Astrocyte of the cerebellum (primary cell): Measurements from ENCODE around the gene NCAPD2.
"Not testable (repeated sequence)": the region's sequence is repeated elsewhere in the genome, so short reads cannot be mapped to it uniquely, and the experiment has no call there.

Source experiments
- DNase-seq: peaks from one replicate; pipeline ENCODE4 v3.0.0-alpha.2; 2011; ENCODE audit warnings: low read depth
- H3K4me3 ChIP-seq: 2 replicates; pipeline ENCODE4 v1.5.1; 2011; ENCODE audit warnings: mild to moderate bottlenecking, low read depth, low read length, moderate library complexity
- in situ Hi-C: cut with HindIII; loops from 2 replicates; pipeline ENCODE4 v1.10.0; 2017; ENCODE audit warnings: low sequenced_read_pairs
- TF ChIP-seq, protein P1 (sequence below): IDR thresholded peaks from 2 replicates; pipeline ENCODE4 v1.5.1; 2012; ENCODE audit warnings: low read length, low read depth, moderate library complexity, mild to moderate bottlenecking; ENCODE audit errors: missing control alignments

Gene NCAPD2

DNA sequence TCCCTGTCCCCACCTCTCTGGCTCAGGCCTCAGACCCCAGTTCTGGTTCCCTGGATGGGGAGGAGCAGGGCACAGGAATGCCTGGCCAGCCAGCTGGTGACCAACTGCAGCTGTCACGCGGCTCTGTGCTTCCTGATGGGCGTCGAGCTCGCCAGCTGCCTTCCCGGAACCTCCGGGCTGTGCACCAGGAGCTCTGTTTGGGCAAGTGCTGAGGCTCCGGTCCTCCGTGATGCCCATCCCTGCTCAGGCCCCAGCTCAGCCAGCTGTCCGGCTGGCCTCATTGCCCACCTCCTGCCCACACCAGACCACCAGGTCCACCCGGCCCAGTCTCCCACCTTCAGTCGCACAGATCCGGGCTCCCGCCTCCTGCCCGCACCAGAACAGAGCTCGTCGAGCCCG lies 57.2 kb downstream of the NCAPD2 start:
- H3K4me3 ChIP-seq: no peak overlapping the region
- TF ChIP-seq, protein P1, sequence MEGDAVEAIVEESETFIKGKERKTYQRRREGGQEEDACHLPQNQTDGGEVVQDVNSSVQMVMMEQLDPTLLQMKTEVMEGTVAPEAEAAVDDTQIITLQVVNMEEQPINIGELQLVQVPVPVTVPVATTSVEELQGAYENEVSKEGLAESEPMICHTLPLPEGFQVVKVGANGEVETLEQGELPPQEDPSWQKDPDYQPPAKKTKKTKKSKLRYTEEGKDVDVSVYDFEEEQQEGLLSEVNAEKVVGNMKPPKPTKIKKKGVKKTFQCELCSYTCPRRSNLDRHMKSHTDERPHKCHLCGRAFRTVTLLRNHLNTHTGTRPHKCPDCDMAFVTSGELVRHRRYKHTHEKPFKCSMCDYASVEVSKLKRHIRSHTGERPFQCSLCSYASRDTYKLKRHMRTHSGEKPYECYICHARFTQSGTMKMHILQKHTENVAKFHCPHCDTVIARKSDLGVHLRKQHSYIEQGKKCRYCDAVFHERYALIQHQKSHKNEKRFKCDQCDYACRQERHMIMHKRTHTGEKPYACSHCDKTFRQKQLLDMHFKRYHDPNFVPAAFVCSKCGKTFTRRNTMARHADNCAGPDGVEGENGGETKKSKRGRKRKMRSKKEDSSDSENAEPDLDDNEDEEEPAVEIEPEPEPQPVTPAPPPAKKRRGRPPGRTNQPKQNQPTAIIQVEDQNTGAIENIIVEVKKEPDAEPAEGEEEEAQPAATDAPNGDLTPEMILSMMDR: no peak
- in situ Hi-C loops: no loop called here
- DNase-seq: no peak

DNA sequence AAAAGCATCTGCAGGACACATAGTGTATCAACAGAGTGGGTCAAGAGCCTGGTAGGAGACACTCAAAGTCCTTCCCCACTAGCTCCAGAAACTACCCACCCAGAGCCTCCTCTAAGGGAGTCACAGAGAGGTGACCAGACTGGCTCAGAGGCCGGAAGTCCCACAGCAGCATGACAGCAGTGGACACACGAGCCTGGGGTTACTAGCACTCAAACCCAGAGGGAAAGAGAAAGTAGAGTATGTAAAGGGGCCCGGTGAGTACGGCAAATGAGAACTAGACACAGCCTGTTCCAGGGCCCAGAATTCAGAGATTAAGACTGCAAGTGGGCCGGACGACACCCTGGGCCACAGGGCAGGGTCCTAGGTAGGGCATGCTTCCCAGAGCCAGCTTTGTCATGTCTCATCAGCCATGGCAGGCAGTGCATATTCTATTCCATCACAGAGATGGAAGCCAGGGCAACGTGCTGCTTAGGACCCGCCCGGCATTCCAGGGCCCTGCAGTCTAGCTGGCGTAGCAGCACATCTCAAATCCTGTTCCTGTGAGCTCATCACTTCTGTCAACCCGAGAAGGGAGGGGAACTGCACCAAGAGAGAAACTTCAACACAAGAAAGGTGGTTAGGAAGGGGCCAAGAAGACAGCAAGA lies 57.7 kb downstream of the NCAPD2 start:
- DNase-seq: no peak
- in situ Hi-C loops: no loop called here
- H3K4me3 ChIP-seq: no peak overlapping the region
- TF ChIP-seq, protein P1: no peak

DNA sequence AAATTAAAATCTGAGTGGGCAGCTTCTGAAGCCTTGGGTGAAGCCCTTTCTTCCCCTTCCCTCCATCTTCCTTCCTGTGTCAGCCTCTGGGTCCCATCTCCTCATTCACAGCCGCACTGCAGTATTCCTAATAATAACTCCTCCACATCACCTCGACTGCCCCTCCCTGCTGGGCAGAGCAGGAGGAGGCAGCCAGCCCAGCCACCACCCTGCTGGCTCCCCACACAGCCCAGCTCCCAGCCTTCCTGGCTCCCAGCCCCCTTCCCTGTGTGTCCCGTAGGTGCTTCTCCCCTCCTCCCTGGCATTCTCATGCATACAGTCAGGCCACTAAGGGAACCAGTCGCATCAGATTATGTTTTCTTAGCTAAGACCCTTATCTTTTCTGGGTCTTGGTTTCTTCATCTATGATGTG lies 58.2 kb downstream of the NCAPD2 start:
- no peak overlapping the region for H3K4me3 ChIP-seq
- in situ Hi-C loops: no loop called here
- no peak for DNase-seq

DNA sequence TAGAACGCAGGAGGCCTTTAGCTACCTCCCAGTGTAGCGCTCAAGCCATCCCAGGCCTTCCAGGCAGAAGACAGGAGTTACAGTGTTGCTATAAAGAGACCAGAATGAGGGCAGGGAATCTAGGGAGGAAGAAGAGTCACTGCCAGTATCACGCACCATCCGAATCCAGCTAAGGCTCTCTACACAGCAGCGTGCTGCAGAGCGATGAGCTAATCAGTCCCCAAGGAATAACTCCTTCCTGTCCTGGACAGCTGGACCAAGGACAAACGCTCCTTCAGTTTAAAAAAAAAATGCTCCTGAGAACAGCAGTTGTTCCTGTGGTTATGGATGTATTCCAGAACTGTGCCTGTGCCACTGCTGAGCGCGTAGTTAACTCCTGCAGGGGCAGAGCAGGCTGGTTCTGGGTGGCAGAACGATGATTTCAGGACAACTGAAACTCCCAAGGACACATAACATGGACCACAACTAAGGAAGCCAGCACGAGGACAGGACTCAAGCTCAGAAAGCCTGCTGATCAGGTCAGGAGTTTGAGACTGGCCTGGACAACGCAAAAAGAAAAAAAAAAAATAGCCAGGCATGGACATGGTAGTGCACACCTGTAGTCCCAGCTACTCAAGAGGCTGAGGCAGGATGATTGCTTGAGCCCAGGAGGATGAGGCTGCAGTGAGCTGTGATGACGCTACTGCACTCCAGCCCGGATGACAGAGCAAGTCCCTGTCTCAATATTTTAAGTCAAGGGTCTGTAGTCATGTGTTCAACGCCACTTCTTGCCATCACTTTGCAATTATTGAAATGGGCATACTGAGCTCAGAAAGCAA lies 59.4 kb downstream of the NCAPD2 start:
- in situ Hi-C loops: no loop called here
- H3K4me3 ChIP-seq: peak overlapping the region; percentile 78
- DNase-seq: no peak
- TF ChIP-seq, protein P1: no peak

More for the DNA sequence above, 58.2 kb downstream of the NCAPD2 start:
- TF ChIP-seq, protein P1: no peak

DNA sequence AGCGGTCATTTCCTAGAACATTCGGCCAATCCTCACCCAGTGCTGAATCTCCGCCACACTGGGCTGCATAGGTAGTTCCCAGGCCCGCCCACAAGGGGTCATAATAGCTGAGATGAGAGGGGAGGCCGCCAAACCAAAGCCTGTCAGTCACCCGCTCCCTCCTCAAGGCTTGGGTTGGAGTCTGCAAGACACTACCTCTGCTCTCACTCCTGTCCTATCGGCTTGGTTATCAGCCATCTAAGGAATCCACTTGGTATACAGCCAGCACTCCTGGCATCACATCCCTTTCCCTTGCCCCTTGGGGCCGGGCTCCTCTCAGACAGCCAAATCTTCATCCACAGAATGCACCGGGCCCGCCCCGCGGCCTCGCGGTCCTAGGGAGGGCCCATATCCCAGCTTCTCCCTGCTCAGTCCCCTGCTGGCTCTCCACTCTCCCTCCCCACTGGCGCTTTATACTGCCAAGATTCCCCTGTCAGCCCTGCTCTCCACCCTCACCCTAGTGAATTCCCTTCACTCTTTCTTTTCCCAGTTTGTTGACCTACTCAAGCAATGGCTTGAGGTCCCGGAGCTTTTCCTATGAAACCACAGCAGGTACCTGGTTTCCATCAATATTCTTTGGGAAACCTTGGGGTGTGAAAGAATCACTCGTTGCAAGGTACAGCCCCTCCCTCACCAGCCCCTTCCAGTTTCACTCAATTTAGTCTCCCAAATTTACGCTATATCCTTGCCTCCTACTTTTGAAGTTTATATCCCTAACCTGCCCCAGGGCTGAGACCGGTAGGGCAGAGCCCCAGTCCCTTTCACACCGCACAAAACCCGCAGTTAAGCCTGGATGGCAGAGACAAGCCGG lies 60.5 kb downstream of the NCAPD2 start:
- TF ChIP-seq, protein P1: peak; percentile 73
- no peak for DNase-seq
- in situ Hi-C loops: no loop called here
- H3K4me3 ChIP-seq: peak overlapping the region; percentile 78

DNA sequence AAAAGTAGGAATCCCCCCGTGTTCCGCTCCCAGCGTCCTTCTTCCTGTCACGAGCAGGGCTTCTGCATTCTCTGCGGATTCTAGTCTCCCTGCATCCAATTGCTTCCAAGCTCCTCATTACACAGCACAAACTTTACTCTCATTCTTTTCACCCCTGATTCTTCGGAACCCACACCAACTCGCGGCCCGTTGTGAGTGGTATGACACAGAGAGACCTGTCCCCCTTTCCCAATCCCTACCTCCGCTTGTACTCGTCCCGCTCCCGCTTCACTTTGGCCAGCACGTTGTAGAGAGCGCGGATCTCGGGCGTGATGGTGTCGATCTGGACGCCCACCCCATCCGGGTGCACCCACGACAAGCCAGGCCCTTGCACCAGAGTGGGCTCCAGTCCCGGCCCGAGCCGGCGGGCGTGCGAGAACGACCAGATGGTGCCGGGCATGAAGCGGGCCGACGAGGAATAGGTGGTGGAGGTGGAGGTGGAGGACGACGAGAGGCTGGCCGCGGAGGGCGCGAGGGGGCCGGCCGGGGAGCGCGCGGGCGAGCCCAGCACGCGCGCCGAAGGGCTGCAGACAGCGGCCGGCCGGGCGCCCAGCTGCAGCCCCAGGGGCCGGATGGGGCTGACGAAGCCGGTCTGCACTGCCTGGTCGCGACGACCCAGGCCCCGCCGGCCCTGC lies 61.3 kb downstream of the NCAPD2 start:
- peak overlapping the region; percentile 78 for H3K4me3 ChIP-seq
- no peak for DNase-seq
- in situ Hi-C loops: no loop called here
- TF ChIP-seq, protein P1: no peak

DNA sequence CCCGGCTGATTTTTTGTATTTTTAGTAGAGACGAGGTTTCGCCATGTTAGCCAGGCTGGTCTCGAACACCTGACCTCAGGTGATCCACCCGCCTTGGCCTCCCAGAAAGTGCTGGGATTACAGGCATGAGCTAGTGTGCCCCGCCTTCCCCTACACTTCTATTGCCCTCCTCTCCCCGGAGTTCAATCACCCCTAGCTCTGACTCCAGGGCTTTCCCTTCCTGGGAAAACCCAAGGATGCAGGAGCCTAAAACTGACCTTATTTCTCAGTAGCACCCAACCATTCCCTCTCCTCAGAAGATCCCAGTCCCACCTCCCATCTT lies 62.6 kb downstream of the NCAPD2 start:
- H3K4me3 ChIP-seq, DNase-seq, in situ Hi-C loops: not testable (repeated sequence)
